ENCODE data around the gene ZNF302.

GRCh38 chr19:34644991-34645461 is 32.5 kb upstream of the ZNF302 start:
- TF ChIP-seq CTCF (IDR thresholded peaks at IDR 0.05; ENCODE audit: low read depth, low read length) (no peak), MAX (IDR thresholded peaks at IDR 0.05; ENCODE audit: low read depth, low read length) (no peak)
